ENCODE measurements around the gene SIRPB1.

DNA sequence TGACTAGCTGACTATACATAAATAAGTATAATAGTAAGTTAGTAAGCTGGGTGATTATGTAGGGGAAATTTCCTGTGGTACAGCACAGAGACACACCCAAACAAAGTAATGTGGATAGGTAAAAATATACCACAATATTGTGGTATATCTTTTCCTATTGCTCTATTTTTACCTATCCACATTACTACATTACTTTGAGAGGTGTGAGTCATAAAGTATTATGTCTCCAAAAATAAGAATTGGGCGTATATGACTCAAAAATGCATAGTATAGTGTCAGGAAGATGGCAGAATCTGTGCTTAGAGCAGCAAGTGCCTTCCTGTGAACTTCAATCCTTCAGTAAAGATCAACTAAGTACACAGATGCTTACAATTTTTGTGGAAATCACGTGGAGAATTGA, 40.4 kb upstream of the SIRPB1 start:
- TF ChIP-seq, protein P1, sequence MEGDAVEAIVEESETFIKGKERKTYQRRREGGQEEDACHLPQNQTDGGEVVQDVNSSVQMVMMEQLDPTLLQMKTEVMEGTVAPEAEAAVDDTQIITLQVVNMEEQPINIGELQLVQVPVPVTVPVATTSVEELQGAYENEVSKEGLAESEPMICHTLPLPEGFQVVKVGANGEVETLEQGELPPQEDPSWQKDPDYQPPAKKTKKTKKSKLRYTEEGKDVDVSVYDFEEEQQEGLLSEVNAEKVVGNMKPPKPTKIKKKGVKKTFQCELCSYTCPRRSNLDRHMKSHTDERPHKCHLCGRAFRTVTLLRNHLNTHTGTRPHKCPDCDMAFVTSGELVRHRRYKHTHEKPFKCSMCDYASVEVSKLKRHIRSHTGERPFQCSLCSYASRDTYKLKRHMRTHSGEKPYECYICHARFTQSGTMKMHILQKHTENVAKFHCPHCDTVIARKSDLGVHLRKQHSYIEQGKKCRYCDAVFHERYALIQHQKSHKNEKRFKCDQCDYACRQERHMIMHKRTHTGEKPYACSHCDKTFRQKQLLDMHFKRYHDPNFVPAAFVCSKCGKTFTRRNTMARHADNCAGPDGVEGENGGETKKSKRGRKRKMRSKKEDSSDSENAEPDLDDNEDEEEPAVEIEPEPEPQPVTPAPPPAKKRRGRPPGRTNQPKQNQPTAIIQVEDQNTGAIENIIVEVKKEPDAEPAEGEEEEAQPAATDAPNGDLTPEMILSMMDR (conservative IDR thresholded peaks at IDR 0.05), result no peak
- no peak for TF ChIP-seq EZH2 (IDR thresholded peaks at IDR 0.05; ENCODE audit: low read depth)

Data from PC-9 (cell line).